Panc1 (cell line): ENCODE data around the gene DTNBP1.

Experiments used
- CTCF ChIP-seq: fragments of 450-650 bp; IDR thresholded peaks from 2 replicates; pipeline ENCODE4 v1.5.1; 2017; ENCODE audit warnings: mild to moderate bottlenecking
- POLR2AphosphoS5 ChIP-seq: IDR thresholded peaks from 2 replicates; pipeline ENCODE4 v1.6.1; 2012; ENCODE audit warnings: mild to moderate bottlenecking, low read depth, low read length, moderate library complexity
- SIN3A ChIP-seq: IDR thresholded peaks from 2 replicates; pipeline ENCODE4 v1.6.1; 2012; ENCODE audit warnings: low read depth, mild to moderate bottlenecking, low read length, moderate library complexity, borderline replicate concordance; ENCODE audit not compliant: insufficient read depth
- TCF7L2 ChIP-seq: IDR thresholded peaks from 2 replicates; pipeline ENCODE4 v1.6.1; 2011; ENCODE audit warnings: mild to moderate bottlenecking, low read depth, low read length, inconsistent platforms

GRCh38 chr6:15551798-15552197, 111.0 kb downstream of the DTNBP1 start:
- TF ChIP-seq CTCF (no peak), SIN3A (no peak), POLR2AphosphoS5 (no peak), TCF7L2 (no peak)
